HepG2 (cell line): ENCODE results near the gene EBPL. TPM values are rescaled to one million over a fixed set of nuclear protein-coding genes. Genes with fewer than 3 reads are reported as not detected.

ENCODE experiments used
- AHDC1 ChIP-seq: sonication (generic); formaldehyde crosslinking; IDR thresholded peaks from 2 replicates; pipeline ENCODE4 v1.5.1; 2020; ENCODE audit warnings: mild to moderate bottlenecking, missing genetic modification reagents, borderline replicate concordance
- HNRNPUL1 ChIP-seq: fragments of 200-400 bp; formaldehyde crosslinking; IDR thresholded peaks from 2 replicates; pipeline ENCODE4 v1.6.1; 2017; ENCODE audit warnings: low read depth, mild to moderate bottlenecking, low read length, moderate library complexity
- MBNL3 ChIP-seq: fragments of 250-450 bp; sonication (Bioruptor Pico); conservative IDR thresholded peaks from 2 replicates; pipeline ENCODE4 v1.8.0; 2022; ENCODE audit warnings: mild to moderate bottlenecking, inconsistent platforms
- MIER2 ChIP-seq: IDR thresholded peaks from 2 replicates; pipeline ENCODE4 v1.6.1; 2016; ENCODE audit warnings: missing biosample characterization, missing genetic modification reagents
- RBFOX2 ChIP-seq: fragments of 200-400 bp; formaldehyde crosslinking; IDR thresholded peaks from 2 replicates; pipeline ENCODE4 v1.6.1; 2017; ENCODE audit warnings: low read depth, mild to moderate bottlenecking, low read length
- RXRB ChIP-seq: IDR thresholded peaks from 2 replicates; pipeline ENCODE4 v1.6.1; 2016; ENCODE audit warnings: borderline replicate concordance, missing genetic modification reagents, missing compliant biosample characterization
- SIN3A ChIP-seq: IDR thresholded peaks from 2 replicates; pipeline ENCODE4 v1.6.1; 2011; ENCODE audit warnings: low read depth, mild to moderate bottlenecking, control low read depth, low read length, borderline replicate concordance
- TAF15 ChIP-seq: fragments of 200-400 bp; formaldehyde crosslinking; IDR thresholded peaks from one replicate; pipeline ENCODE4 v1.6.1; 2018; ENCODE audit warnings: mild to moderate bottlenecking, low read depth, low read length; ENCODE audit not compliant: poor library complexity, severe bottlenecking
- TBP ChIP-seq: sonication (generic); formaldehyde crosslinking; IDR thresholded peaks from 2 replicates; pipeline ENCODE4 v1.5.0; 2020; ENCODE audit warnings: missing genetic modification reagents
- ZBTB7B ChIP-seq: sonication (generic); formaldehyde crosslinking; IDR thresholded peaks from 2 replicates; pipeline ENCODE4 v1.4.0; 2020; ENCODE audit warnings: missing genetic modification reagents
- ZFP1 ChIP-seq: IDR thresholded peaks from 2 replicates; pipeline ENCODE4 v1.6.1; 2016
- ZFP36 ChIP-seq: fragments of 150-350 bp; IDR thresholded peaks from 2 replicates; pipeline ENCODE4 v1.6.1; 2018; ENCODE audit warnings: borderline replicate concordance, low read length, low read depth; ENCODE audit not compliant: partially characterized antibody
- ZIK1 ChIP-seq: sonication (generic); formaldehyde crosslinking; IDR thresholded peaks from 2 replicates; pipeline ENCODE4 v1.5.0; 2020; ENCODE audit warnings: mild to moderate bottlenecking, low read depth, missing genetic modification reagents, borderline replicate concordance
- ZNF251 ChIP-seq: sonication (generic); formaldehyde crosslinking; IDR thresholded peaks from 2 replicates; pipeline ENCODE4 v1.9.0; 2021; ENCODE audit warnings: mild to moderate bottlenecking, missing genetic modification reagents
- ZNF558 ChIP-seq: sonication (generic); formaldehyde crosslinking; IDR thresholded peaks from 2 replicates; pipeline ENCODE4 v1.9.0; 2022; ENCODE audit warnings: mild to moderate bottlenecking, missing genetic modification reagents, borderline replicate concordance
- ZNF780A ChIP-seq: sonication (generic); formaldehyde crosslinking; IDR thresholded peaks from 2 replicates; pipeline ENCODE4 v1.8.0; 2022; ENCODE audit warnings: mild to moderate bottlenecking, missing genetic modification reagents, moderate library complexity
- polyA plus RNA-seq, 8 experiments: library from polyadenylated mRNA; depleted of rRNA in 3 of 8; stranded (reverse) in 7 of 8; unstranded in 1 of 8; fragments of >200 nt; fragmentation: Illumina TruSeq in 4 of 8; extraction: Trizol in 4 of 8; gene quantifications; 2 replicates each; pipeline versions ENCODE4 v1.2.1 to v1.2.3, GENCODE V29; 2011 to 2016; ENCODE audit warnings: low read depth in 4 of 8, missing spikeins in 1 of 8, mixed read lengths in 1 of 8; ENCODE audit not compliant: insufficient read depth in 1 of 8
- total RNA-seq, 5 experiments: library from RNA; depleted of rRNA; stranded (reverse); fragments of >200 nt; fragmentation: Illumina TruSeq; extraction: Trizol; gene quantifications; 2 replicates each; pipeline ENCODE4 v1.2.3, GENCODE V29; 2016; ENCODE audit warnings: low read depth in 1 of 5
- TF ChIP-seq, protein P1 (sequence below), 2 experiments: IDR thresholded peaks; 2 replicates each; pipeline ENCODE4 v1.6.1; 2011 to 2012; ENCODE audit warnings: low read length in 2 of 2, borderline replicate concordance in 1 of 2, low read depth in 1 of 2, mild to moderate bottlenecking in 1 of 2, moderate library complexity in 1 of 2
- TF ChIP-seq, protein P2 (sequence below): sonication (generic); formaldehyde crosslinking; IDR thresholded peaks from 2 replicates; pipeline ENCODE4 v1.4.0; 2020; ENCODE audit warnings: missing genetic modification reagents

The EBPL gene
- total and polyA plus RNA-seq, 2 of the 13 experiments (the other 11 are each of a cell fraction or from before 2014, with no cell fraction given) = 96.5 to 152 TPM

DNA sequence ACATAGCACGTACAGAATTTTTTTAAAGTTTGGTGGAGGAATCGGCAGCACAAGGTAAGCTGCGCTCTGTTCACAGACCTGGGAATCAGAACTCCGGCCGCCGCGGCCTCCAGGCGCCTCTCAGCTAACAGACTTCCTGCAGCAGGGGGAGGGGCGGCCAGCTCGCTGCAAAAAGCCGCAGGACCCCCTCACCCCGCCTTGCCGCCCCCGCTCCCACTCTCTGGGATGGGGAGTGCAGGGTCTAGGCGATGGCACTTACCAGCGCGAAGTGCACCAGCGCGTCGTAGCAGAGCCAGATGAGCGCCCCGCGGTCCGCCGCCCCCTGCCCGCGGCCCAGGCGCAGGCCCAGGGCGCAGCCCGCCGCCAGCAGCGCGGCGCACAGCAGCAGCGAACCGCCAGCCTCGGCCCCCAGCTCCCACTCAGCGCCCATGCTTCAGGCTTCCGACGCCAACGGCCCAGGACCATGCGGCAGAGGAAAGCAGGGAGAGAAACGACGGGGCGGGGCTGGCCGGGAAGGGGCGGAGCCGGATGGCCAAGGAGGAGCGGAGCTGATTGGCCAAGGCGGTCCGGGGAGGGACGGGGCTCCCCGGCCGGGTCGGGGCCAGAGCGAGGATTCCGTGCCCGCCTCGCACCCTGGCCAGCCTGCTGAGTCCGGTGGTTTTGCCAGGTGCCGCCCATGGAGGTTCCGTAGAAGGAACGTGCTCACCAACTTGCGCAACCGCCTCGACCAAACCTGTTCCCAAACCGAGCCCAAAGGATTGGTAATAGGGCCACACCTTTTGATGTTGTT, at the start of gene EBPL (continued):
- TF ChIP-seq ZIK1 (CRISPR knock-in tag) (0 out of 2 replicates have a peak, but pooled peaks have one; percentile 78), SIN3A (peak; percentile 68; the same call in 1 of the 2 replicates), ZFP1 (CRISPR knock-in tag) (no peak), ZBTB7B (CRISPR knock-in tag) (no peak), AHDC1 (CRISPR knock-in tag) (no peak), MBNL3 (no peak), RXRB (CRISPR knock-in tag) (0 out of 2 replicates have a peak, but pooled peaks have one; percentile 36), TAF15 (no peak), MIER2 (CRISPR knock-in tag) (no peak), ZNF558 (CRISPR knock-in tag) (peak; percentile 94; the same call in 1 of the 2 replicates), TBP (CRISPR knock-in tag) (no peak), ZNF780A (CRISPR knock-in tag) (no peak), ZNF251 (no peak), ZFP36 (no peak), RBFOX2 (peak; percentile 96), HNRNPUL1 (no peak)
- TF ChIP-seq, protein P1, sequence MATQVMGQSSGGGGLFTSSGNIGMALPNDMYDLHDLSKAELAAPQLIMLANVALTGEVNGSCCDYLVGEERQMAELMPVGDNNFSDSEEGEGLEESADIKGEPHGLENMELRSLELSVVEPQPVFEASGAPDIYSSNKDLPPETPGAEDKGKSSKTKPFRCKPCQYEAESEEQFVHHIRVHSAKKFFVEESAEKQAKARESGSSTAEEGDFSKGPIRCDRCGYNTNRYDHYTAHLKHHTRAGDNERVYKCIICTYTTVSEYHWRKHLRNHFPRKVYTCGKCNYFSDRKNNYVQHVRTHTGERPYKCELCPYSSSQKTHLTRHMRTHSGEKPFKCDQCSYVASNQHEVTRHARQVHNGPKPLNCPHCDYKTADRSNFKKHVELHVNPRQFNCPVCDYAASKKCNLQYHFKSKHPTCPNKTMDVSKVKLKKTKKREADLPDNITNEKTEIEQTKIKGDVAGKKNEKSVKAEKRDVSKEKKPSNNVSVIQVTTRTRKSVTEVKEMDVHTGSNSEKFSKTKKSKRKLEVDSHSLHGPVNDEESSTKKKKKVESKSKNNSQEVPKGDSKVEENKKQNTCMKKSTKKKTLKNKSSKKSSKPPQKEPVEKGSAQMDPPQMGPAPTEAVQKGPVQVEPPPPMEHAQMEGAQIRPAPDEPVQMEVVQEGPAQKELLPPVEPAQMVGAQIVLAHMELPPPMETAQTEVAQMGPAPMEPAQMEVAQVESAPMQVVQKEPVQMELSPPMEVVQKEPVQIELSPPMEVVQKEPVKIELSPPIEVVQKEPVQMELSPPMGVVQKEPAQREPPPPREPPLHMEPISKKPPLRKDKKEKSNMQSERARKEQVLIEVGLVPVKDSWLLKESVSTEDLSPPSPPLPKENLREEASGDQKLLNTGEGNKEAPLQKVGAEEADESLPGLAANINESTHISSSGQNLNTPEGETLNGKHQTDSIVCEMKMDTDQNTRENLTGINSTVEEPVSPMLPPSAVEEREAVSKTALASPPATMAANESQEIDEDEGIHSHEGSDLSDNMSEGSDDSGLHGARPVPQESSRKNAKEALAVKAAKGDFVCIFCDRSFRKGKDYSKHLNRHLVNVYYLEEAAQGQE (IDR thresholded peaks at IDR 0.05; ENCODE audit: borderline replicate concordance in 1 of 2, low read depth in 1 of 2, low read length in 2 of 2) = 0 out of 4 replicates have a peak, but pooled peaks of 1 of the 2 experiments have one; percentile 8
- TF ChIP-seq, protein P2, sequence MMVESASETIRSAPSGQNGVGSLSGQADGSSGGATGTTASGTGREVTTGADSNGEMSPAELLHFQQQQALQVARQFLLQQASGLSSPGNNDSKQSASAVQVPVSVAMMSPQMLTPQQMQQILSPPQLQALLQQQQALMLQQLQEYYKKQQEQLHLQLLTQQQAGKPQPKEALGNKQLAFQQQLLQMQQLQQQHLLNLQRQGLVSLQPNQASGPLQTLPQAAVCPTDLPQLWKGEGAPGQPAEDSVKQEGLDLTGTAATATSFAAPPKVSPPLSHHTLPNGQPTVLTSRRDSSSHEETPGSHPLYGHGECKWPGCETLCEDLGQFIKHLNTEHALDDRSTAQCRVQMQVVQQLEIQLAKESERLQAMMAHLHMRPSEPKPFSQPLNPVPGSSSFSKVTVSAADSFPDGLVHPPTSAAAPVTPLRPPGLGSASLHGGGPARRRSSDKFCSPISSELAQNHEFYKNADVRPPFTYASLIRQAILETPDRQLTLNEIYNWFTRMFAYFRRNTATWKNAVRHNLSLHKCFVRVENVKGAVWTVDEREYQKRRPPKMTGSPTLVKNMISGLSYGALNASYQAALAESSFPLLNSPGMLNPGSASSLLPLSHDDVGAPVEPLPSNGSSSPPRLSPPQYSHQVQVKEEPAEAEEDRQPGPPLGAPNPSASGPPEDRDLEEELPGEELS (CRISPR knock-in tag) = peak; percentile 63; the same call in 1 of the 2 replicates
